Measurements from ENCODE around the gene PNLIPRP2.

Gene PNLIPRP2

GRCh38 chr10:116657863-116658551 lies 37.3 kb downstream of the PNLIPRP2 start:
- no peak for DNase-seq

GRCh38 chr10:116659049-116659670 lies 38.4 kb downstream of the PNLIPRP2 start:
- DNase-seq = no peak

GRCh38 chr10:116660860-116661259 lies 40.1 kb downstream of the PNLIPRP2 start:
- DNase-seq = no peak

- no peak for DNase-seq
Observed at GRCh38 chr10:116663342-116663741, 42.6 kb downstream of the PNLIPRP2 start.

GRCh38 chr10:116664631-116665030 lies 43.9 kb downstream of the PNLIPRP2 start:
- no peak for DNase-seq

GRCh38 chr10:116665541-116666125 lies 44.9 kb downstream of the PNLIPRP2 start:
- no peak for DNase-seq

- no peak for DNase-seq
Observed at GRCh38 chr10:116667484-116667883, 46.7 kb downstream of the PNLIPRP2 start.

GRCh38 chr10:116668018-116668417 lies 47.3 kb downstream of the PNLIPRP2 start:
- no peak for DNase-seq

GRCh38 chr10:116668446-116668845 lies 47.7 kb downstream of the PNLIPRP2 start:
- no peak for DNase-seq

- DNase-seq = no peak
Observed at GRCh38 chr10:116669080-116669479, 48.3 kb downstream of the PNLIPRP2 start.

GRCh38 chr10:116669832-116670644 lies 49.3 kb downstream of the PNLIPRP2 start:
- no peak for DNase-seq

- DNase-seq = no peak
Observed at GRCh38 chr10:116670706-116671105, 50.0 kb downstream of the PNLIPRP2 start.

- no peak for DNase-seq
Observed at GRCh38 chr10:116671274-116671926, 50.6 kb downstream of the PNLIPRP2 start.

- DNase-seq = no peak
Observed at GRCh38 chr10:116672891-116673290, 52.1 kb downstream of the PNLIPRP2 start.

- no peak for DNase-seq
Observed at GRCh38 chr10:116673866-116674265, 53.1 kb downstream of the PNLIPRP2 start.

GRCh38 chr10:116674901-116675423 lies 54.2 kb downstream of the PNLIPRP2 start:
- no peak for DNase-seq

GRCh38 chr10:116676118-116676517 lies 55.4 kb downstream of the PNLIPRP2 start:
- DNase-seq = no peak

GRCh38 chr10:116676633-116677032 lies 55.9 kb downstream of the PNLIPRP2 start:
- DNase-seq = no peak

- no peak for DNase-seq
Observed at GRCh38 chr10:116679351-116679750, 58.6 kb downstream of the PNLIPRP2 start.

GRCh38 chr10:116683166-116683565 lies 62.4 kb downstream of the PNLIPRP2 start:
- no peak for DNase-seq

GRCh38 chr10:116683821-116684220 lies 63.1 kb downstream of the PNLIPRP2 start:
- DNase-seq = no peak

- no peak for DNase-seq
Observed at GRCh38 chr10:116684781-116685180, 64.0 kb downstream of the PNLIPRP2 start.

GRCh38 chr10:116685807-116686206 lies 65.1 kb downstream of the PNLIPRP2 start:
- DNase-seq = no peak
